Small intestine (tissue), 7 donors: ENCODE measurements around the gene FKBP5. TPM values are rescaled to one million over a fixed set of nuclear protein-coding genes. Genes with fewer than 3 reads are reported as not detected.

Experiments used
- DNase-seq, 2 donors: peaks; one replicate each; pipeline versions ENCODE4 v3.0.0 to v3.0.0-alpha.2; 2013
- FAIRE-seq: peaks from 2 replicates; lab custom pipeline; 2012; peaks lifted over from hg19 to GRCh38; lab: Jason Lieb, UNC
- H3K27ac ChIP-seq, 3 donors: one replicate each; pipeline ENCODE4 v1.5.1; 2013; ENCODE audit warnings: low read length in 2 of 3, mild to moderate bottlenecking in 2 of 3, control low read depth in 1 of 3, inconsistent platforms in 1 of 3, low read depth in 1 of 3, moderate library complexity in 1 of 3
- H3K27me3 ChIP-seq, 3 donors: one replicate each; pipeline ENCODE4 v1.6.1; 2013; ENCODE audit warnings: low read length in 3 of 3, inconsistent platforms in 1 of 3; ENCODE audit not compliant: control insufficient read depth in 3 of 3, insufficient read depth in 3 of 3
- H3K36me3 ChIP-seq, 3 donors: one replicate each; pipeline ENCODE4 v1.6.1; 2013; ENCODE audit warnings: low read length in 3 of 3, inconsistent platforms in 1 of 3, low read depth in 1 of 3, mild to moderate bottlenecking in 1 of 3, moderate library complexity in 1 of 3; ENCODE audit not compliant: control insufficient read depth in 3 of 3, insufficient read depth in 2 of 3
- H3K4me1 ChIP-seq, 3 donors: one replicate each; pipeline ENCODE4 v1.6.1; 2013; ENCODE audit warnings: low read length in 2 of 3, inconsistent platforms in 1 of 3, low read depth in 1 of 3, mild to moderate bottlenecking in 1 of 3, moderate library complexity in 1 of 3; ENCODE audit not compliant: control insufficient read depth in 3 of 3, insufficient read depth in 2 of 3
- H3K4me3 ChIP-seq, 3 donors: one replicate each; pipeline ENCODE4 v1.5.1; 2013; ENCODE audit warnings: low read length in 3 of 3, control low read depth in 1 of 3, inconsistent platforms in 1 of 3, low read depth in 1 of 3, mild to moderate bottlenecking in 1 of 3, moderate library complexity in 1 of 3
- H3K9me3 ChIP-seq, 2 donors: one replicate each; pipeline ENCODE4 v1.6.1; 2013; ENCODE audit warnings: low read depth in 1 of 2, low read length in 1 of 2; ENCODE audit not compliant: control insufficient read depth in 2 of 2, insufficient read depth in 1 of 2
- WGBS, 3 donors: extraction: QIAGEN DNeasy Blood & Tissue Kit; methylation state at CpG; one replicate each; pipeline ENCODE4 v1.1.7; 2013; 5-methylcytosine and 5-hydroxymethylcytosine counted together
- polyA plus RNA-seq, 4 donors: library from polyadenylated mRNA; stranded (reverse) in 3 of 4; unstranded in 1 of 4; fragments of 200-250 nt in 3 of 4; fragments of 120-200 nt in 1 of 4; gene quantifications; one replicate each; pipeline versions ENCODE4 v1.2.1 to v1.2.3, GENCODE V29; 2013
- donor health status: healthy with polysubstance abuse.
- donor health status: control.
- donor health status: control.
- donor health status: Bipolar disorder and iron deficiency.
- donor health status: healthy.

Gene FKBP5
- polyA plus RNA-seq, 4 donors = 8.7 to 150 (median 88.9) TPM

DNA sequence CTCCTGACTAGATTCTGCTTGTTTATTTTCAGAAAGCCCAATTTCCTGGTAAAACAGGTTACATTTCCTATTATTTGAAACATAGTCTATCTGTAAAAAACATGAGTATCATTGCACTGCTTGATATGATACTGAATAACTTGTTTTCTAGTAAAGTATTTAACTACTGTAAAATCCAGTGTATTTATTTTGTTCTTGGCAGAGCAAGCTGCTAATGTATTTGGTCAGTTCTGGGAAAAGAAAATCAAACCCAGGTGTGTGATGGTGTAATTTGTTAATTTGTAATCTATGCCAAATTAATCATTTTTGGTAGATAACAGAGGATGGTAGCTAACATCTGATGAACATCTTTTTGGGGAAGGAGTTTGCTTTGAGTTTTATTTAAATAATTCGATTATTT lies 50.8 kb downstream of the FKBP5 start:
- Histone ChIP-seq H3K36me3 (peaks cover 0 to 13% (median 12%) of the 10 kb centered on the region in 3 donors), H3K9me3 (no peaks in the 10 kb centered on the region), H3K4me3 (no peak overlapping the region), H3K27me3 (no peaks in the 10 kb centered on the region), H3K27ac (no peak overlapping the region), H3K4me1 (peaks cover 0 to 8% (median 0%) of the 10 kb centered on the region in 3 donors)
- 90 to 100% (median 100%) methylated on average over 1 of the region's 1 CpG for WGBS, 3 donors
- no peak for FAIRE-seq
- no peak for DNase-seq

GRCh38 chr6:35635601-35636597 lies 52.8 kb downstream of the FKBP5 start:
- no peak for DNase-seq
- WGBS, 3 donors = 87 to 91% (median 90%) methylated on average over 4 of the region's 4 CpGs
- no peaks in the 10 kb centered on the region for H3K27me3 ChIP-seq
- no peak overlapping the region for H3K27ac ChIP-seq
- peaks cover 0 to 11% (median 11%) of the 10 kb centered on the region in 3 donors for H3K36me3 ChIP-seq
- FAIRE-seq = peak; percentile 15
- H3K4me1 ChIP-seq = peaks cover 0 to 8% (median 0%) of the 10 kb centered on the region in 3 donors
- H3K9me3 ChIP-seq = no peaks in the 10 kb centered on the region
- H3K4me3 ChIP-seq = no peak overlapping the region

- 18 to 32% (median 29%) methylated on average over 2 of the region's 2 CpGs for WGBS, 3 donors
- DNase-seq (peak; percentile 45 to 51), FAIRE-seq (no peak)
- H3K27me3 ChIP-seq = no peaks in the 10 kb centered on the region
- no peak overlapping the region for H3K4me3 ChIP-seq
- peak overlapping the region in 1 of 3 donors; percentile 46 for H3K27ac ChIP-seq
- H3K36me3 ChIP-seq = peaks cover 0 to 8% (median 7%) of the 10 kb centered on the region in 3 donors
- no peaks in the 10 kb centered on the region for H3K9me3 ChIP-seq
- H3K4me1 ChIP-seq = peaks cover 0 to 8% (median 0%) of the 10 kb centered on the region in 3 donors
These were observed 54.4 kb downstream of the FKBP5 start for GRCh38 chr6:35634316-35634715.

GRCh38 chr6:35633579-35634089 lies 55.1 kb downstream of the FKBP5 start:
- Histone ChIP-seq H3K36me3 (peaks cover 0 to 8% (median 7%) of the 10 kb centered on the region in 3 donors), H3K27ac (peak overlapping the region in 1 of 3 donors; percentile 46), H3K27me3 (no peaks in the 10 kb centered on the region), H3K4me1 (peaks cover 0 to 8% (median 0%) of the 10 kb centered on the region in 3 donors), H3K4me3 (no peak overlapping the region), H3K9me3 (no peaks in the 10 kb centered on the region)
- WGBS, 3 donors = 53 to 69% (median 58%) methylated on average over 4 of the region's 4 CpGs
- DNase-seq (peak; percentile 48 to 62), FAIRE-seq (no peak)

- 97 to 99% (median 97%) methylated on average over 7 of the region's 7 CpGs for WGBS, 3 donors
- no peak for DNase-seq
These were observed 58.8 kb downstream of the FKBP5 start for GRCh38 chr6:35629876-35630378.

DNA sequence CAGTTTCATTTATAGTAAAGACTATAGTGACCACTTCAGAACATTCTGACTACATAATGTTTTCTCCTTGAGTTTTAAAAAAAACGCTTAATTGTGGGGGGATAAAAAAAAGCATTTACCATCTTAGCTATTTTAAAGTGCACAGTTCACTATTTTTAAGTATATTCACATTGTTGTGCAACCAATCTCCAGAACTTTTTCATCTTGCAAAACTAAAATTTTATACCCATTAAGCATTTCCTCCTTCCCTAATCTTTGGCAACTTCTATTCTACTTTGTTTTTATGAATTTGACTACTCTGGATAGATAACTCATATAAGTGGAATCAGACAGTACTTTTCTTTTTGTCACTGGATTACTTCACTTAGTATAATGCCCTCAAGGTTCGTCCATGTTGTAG lies 62.3 kb downstream of the FKBP5 start:
- no peaks in the 10 kb centered on the region for H3K4me1 ChIP-seq
- 81 to 87% (median 86%) methylated on average over 2 of the region's 2 CpGs for WGBS, 3 donors
- DNase-seq (no peak), FAIRE-seq (no peak)
- no peak overlapping the region for H3K4me3 ChIP-seq
- no peaks in the 10 kb centered on the region for H3K27me3 ChIP-seq
- H3K36me3 ChIP-seq = peaks cover 2 to 5% (median 4%) of the 10 kb centered on the region in 3 donors
- H3K9me3 ChIP-seq = no peaks in the 10 kb centered on the region
- no peak overlapping the region for H3K27ac ChIP-seq

More at GRCh38 chr6:35629876-35630378, 58.8 kb downstream of the FKBP5 start:
- Histone ChIP-seq H3K4me1 (peaks cover 0 to 8% (median 0%) of the 10 kb centered on the region in 3 donors), H3K36me3 (peaks cover 0 to 6% (median 5%) of the 10 kb centered on the region in 3 donors), H3K9me3 (no peaks in the 10 kb centered on the region), H3K4me3 (no peak overlapping the region), H3K27ac (no peak overlapping the region), H3K27me3 (no peaks in the 10 kb centered on the region)
- no peak for FAIRE-seq

GRCh38 chr6:35624341-35625070 lies 64.2 kb downstream of the FKBP5 start:
- DNase-seq (no peak), FAIRE-seq (no peak)
- no peak overlapping the region for H3K4me3 ChIP-seq
- no peaks in the 10 kb centered on the region for H3K4me1 ChIP-seq
- no peak overlapping the region for H3K27ac ChIP-seq
- no peaks in the 10 kb centered on the region for H3K9me3 ChIP-seq
- peaks cover 2 to 5% (median 3%) of the 10 kb centered on the region in 3 donors for H3K36me3 ChIP-seq
- H3K27me3 ChIP-seq = no peaks in the 10 kb centered on the region
- WGBS, 3 donors = 89 to 95% (median 90%) methylated on average over 9 of the region's 9 CpGs

DNA sequence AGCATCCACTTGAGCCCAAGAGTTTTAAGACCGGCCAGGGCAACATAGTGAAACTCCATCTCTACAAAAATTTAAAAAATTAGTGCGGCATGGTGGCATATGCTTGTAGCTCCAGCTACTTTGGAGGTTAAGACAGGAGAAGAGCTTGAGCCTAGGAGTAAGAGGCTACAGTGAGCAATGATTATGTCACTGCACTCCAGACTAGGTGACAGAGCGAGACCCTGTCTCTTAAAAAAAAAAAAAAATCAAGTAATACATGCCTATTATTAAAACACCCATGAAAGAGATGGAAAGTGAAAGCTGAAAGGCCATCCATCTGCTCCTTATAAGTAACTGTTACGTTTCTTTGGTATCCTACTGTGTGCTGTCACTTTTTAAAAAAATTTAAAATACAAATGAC lies 66.4 kb downstream of the FKBP5 start:
- Histone ChIP-seq H3K27ac (no peak overlapping the region), H3K9me3 (no peaks in the 10 kb centered on the region), H3K27me3 (no peaks in the 10 kb centered on the region), H3K4me3 (no peak overlapping the region), H3K4me1 (no peaks in the 10 kb centered on the region), H3K36me3 (peaks cover 2 to 17% (median 12%) of the 10 kb centered on the region in 3 donors)
- FAIRE-seq (no peak), DNase-seq (no peak)
- WGBS, 3 donors = 90 to 97% (median 95%) methylated on average over 4 of the region's 4 CpGs
